ENCODE measurements around the gene MYO5A.
A peak's percentile ranks its signal among the peaks of the same experiment; 100 is the strongest.
"Not testable (repeated sequence)": the region's sequence is repeated elsewhere in the genome, so short reads cannot be mapped to it uniquely, and the experiment has no call there.

MYO5A gene

DNA sequence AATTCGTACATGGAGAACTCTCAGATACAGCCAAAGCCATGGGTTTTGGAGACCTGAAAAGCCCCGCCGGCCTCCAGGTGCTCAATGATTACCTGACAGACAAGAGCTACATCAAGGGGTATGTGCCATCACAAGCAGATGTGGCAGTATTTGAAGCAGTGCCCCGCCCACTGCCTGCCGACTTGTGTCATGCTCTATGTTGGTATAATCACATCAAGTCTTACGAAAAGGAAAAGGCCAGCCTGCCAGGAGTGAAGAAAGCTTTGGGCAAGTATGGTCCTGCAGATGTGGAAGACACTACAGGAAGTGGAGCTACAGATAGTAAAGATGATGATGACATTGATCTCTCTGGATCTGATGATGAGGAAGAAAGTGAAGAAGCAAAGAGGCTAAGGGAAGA, 23.5 kb downstream of the MYO5A start:
- DNase-seq (ENCODE audit: low read depth): no peak

DNA sequence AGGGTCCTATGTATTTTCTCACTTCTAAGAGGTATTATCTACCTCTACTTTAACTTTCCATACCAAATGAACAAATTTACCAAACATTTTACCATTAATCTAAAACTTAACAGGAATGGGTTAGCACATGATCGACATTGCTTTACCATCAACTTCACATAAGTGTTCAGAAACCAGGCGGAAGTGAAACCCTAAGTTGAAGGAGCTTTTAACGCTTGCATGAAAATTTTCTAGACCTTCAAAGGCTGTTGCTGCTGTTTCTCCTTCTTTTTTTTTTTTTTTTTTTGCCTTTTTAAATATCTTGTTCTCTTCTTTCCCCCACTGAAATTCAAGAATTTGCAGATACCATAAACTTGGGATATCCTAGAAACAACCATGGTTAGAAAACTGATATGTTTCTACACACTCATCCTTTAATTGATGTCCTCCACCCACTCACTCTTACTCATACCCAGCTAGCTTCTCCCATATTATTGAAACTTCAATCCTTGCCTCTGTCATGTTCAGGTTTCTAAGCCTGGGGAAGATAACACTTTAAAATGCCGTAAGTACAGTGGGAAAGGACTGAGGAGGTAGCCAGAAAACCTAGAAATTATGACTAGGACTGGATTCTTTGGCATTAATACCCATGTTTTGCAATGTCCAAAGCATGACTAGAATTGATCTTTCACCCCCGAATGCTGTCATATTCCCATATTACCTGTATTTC, 24.7 kb downstream of the MYO5A start:
- no peak for DNase-seq (ENCODE audit: low read depth)

DNA sequence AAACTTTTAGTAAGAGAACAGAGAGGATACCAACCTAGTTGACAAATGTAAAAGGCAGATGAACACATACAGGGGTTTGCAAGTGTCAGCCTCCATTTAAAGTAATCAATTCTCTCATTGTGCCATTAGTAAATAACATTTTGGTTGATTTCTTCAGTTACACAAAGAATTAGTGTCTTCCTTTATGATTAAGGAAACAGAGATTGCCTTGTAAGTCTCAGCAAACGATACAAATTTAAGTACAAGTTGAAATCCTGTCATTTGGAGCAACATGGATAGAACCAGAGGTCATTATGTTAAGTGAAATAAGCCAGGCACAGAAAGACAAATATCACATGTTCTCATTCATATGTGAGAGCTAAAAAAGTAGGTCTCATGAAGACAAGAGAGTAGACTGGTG, 26.1 kb downstream of the MYO5A start:
- DNase-seq (ENCODE audit: low read depth): no peak

DNA sequence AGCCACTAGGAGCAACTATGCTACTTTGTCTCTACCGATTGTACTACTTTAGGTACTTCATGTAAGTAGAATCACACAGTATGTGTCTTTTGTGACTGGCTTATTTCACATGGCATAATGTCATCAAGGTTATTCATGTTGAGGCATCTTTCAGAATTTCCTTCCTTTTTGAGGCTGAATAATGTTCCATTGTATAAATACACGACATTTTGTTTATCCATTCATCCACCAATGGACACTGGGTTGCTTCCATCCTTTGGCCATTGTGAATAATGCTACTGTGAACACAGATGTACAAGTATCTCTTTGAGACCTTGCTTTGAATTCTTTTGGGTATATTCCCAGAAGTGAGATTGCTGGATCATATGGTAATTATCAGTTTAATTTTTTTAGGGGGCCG, 29.2 kb downstream of the MYO5A start:
- no peak for DNase-seq (ENCODE audit: low read depth)

GRCh38 chr15:52498706-52499105, 30.0 kb downstream of the MYO5A start:
- no peak for DNase-seq (ENCODE audit: low read depth)

- no peak for DNase-seq (ENCODE audit: low read depth)
These were observed 31.8 kb downstream of the MYO5A start for GRCh38 chr15:52496776-52497470.

- no peak for DNase-seq (ENCODE audit: low read depth)
These were observed 32.5 kb downstream of the MYO5A start for GRCh38 chr15:52496175-52496574.

- DNase-seq (ENCODE audit: low read depth): no peak
These were observed 33.6 kb downstream of the MYO5A start for GRCh38 chr15:52495125-52495524.

GRCh38 chr15:52493968-52494367, 34.7 kb downstream of the MYO5A start:
- no peak for DNase-seq (ENCODE audit: low read depth)

GRCh38 chr15:52492132-52492531, 36.5 kb downstream of the MYO5A start:
- no peak for DNase-seq (ENCODE audit: low read depth)

GRCh38 chr15:52491472-52491871, 37.2 kb downstream of the MYO5A start:
- no peak for DNase-seq (ENCODE audit: low read depth)

- not testable (repeated sequence) for DNase-seq (ENCODE audit: low read depth)
These were observed 39.2 kb downstream of the MYO5A start for GRCh38 chr15:52489430-52489829.

DNA sequence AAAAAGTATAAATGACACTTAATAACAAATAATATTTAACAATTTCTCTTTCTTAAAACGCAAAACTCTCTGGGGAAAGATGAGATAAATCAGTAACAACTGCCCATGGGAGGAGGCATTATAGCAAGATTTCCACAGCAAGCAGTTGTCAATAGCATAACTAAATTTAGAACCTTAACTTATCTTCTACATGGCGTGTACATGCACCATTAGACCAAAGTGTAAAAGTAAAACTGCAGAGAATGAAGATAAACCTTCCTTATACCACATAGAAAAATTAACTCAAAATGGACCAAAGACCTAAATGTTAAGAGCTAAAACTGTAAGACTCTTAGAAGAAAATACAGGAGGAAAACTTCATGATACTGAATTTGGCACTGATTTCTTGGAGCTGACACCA, 39.9 kb downstream of the MYO5A start:
- DNase-seq (ENCODE audit: low read depth): no peak

DNA sequence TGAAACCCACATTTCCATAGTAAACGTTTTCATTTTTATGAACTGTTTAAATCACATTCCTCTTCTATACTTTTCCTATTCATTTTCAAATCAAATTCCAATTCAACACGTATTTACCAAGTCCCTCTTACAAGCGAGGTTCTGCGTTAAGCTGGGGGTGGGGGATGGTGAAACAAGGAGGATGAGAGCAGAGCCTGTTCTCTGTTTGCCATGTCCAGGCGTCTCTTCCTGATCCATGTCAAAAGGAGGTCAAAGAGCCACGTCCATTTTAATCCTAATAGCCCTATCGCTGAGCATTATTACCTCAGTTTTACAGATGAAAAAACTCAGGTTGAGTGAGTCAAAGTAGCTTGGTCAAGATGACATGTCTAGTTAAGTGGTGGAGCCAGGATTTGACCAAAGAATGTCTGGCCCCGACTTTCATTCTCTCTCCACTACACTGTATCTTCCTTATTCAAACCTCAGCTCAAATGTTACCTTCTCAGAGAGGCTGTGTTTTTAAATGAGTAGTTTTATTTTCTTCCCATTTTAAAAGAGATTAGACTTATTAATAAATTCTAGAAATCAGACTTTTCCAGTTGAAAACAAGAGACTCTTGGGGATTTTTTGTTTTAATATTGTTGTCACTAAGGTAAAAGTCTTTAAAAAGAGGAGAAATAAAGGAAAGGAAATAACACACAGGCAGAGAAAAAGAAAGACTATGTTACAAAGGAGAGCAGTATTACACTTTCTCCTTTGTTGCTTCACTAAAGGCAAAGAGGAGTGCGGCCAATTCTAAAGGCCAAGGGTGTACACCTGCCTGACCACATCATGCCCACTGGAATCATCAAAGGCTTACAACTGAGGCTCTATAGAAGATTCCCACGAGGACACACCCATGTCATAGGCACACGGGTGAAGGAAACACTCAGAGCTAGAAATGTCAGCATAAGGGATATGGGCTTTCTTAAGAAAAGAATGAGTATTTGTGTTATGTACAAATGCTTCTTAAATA, 42.4 kb downstream of the MYO5A start:
- no peak for DNase-seq (ENCODE audit: low read depth)

DNA sequence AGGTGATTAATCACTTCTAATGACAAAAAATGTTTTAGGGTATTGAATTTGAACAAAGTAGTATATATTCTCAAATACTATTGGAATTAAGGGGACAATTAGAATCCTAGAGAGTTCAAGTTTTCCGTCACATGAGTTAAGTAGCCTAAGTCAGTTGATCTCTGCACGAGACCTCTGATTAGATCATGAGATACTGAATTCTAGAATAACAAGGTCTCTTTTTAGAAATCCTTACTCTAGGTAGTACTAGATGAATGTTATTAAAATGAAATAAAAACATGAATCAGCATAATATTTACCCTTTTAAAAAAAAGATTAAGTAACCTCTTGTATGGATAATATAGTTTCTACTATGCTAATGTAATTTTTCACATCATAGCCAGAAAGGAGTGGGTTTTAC, 43.4 kb downstream of the MYO5A start:
- no peak for DNase-seq (ENCODE audit: low read depth)

GRCh38 chr15:52483707-52484106, 45.0 kb downstream of the MYO5A start:
- no peak for DNase-seq (ENCODE audit: low read depth)

DNA sequence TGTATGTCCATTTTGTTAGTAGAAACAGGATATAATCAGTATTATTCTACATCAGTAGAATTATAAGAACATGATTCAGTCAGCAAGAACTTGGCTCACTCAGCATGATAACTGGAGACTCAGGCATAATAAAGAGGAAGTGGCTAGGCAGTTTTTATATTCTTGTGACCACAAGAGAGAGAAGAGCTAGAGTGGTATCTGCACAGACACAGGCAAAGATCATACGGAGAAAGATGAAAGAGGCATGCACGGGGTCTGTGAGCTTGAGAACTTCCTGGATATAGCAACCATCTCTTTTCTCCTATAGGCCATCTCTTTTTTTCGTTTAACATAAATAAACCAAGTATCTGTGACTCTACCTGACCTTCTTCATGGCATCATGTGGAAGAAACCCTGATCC, 46.8 kb downstream of the MYO5A start:
- DNase-seq (ENCODE audit: low read depth): peak; percentile 53

- no peak for DNase-seq (ENCODE audit: low read depth)
These were observed 47.7 kb downstream of the MYO5A start for GRCh38 chr15:52480990-52481389.

- no peak for DNase-seq (ENCODE audit: low read depth)
These were observed 62.0 kb downstream of the MYO5A start for GRCh38 chr15:52466716-52467115.

DNA sequence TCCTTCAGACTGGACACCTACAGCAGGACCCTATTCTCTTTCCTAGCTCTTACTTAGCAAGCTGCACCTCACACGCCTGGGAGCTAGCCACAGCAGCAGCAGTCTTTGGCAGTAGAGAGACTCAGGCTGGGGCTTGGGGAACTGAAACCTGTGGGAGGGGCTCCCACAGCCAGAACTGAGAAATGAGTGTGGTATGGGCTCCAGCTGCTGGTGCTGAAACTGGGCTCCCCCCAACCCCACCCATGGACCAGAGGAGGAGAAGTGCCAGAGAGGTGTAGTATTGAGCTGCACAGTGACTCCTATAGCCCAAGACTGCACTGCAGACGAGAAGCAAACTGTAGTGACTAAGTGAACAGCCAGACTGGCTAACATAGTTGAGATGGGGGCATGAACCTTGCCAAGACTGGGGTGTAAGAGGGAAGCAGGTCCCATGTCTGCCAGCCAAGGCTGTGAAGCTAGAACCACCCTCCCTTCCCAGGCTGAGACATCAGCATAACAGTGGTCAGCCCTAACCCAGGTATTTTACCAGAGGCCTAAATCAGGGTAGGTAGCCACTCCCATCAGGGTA, 62.5 kb downstream of the MYO5A start:
- no peak for DNase-seq (ENCODE audit: low read depth)

DNA sequence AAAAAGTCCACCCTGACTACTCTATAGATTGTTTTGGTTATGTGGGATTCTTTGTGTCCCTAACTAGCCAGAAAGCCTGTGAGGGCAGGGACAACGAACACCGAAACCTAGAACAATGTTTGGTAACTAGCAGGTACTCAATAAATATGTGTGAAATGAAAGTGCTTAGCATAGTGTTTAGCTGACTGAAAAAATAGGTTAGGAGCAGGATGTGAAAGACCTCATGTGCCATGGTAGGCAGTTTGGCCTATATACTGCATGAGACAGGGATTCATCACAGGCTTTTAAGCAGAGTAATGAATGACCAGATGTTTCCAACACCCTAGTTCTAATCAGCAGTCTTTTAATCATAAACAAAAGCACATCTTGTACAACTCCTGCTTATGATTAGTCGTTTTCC, 64.2 kb downstream of the MYO5A start:
- DNase-seq (ENCODE audit: low read depth): no peak

DNA sequence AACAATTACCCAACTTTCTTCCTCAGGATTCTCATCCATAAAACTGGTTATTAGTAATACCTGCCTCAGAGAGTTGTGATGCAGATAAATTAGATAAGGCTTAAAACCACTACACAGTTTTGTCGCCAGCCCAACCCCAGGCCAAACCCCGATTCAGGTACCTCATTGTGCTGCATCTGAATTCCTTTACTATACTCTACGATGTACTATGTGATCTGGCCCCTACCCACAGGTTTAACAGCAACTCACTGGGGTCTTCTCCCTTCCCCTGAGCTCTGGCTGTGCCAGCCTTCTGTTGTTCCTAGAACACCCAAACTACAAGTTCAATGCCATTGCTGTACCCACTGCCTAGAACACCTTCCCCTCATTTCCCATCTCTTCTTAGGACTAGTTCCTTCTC, 64.6 kb downstream of the MYO5A start:
- no peak for DNase-seq (ENCODE audit: low read depth)

Measured in T-helper 22 cell (primary cell).